NCI-H446 treated with DMSO at 0.1 percent for 48 hours (cell line): ENCODE results near the gene STRC.
"Not testable (repeated sequence)": the region's sequence is repeated elsewhere in the genome, so short reads cannot be mapped to it uniquely, and the experiment has no call there.

Experiments used
- DNase-seq: peaks from one replicate; lab custom pipeline; 2025; lab: John Stamatoyannopoulos, UW

STRC gene

GRCh38 chr15:43563793-43564192 is 54.8 kb downstream of the STRC start:
- not testable (repeated sequence) for DNase-seq

GRCh38 chr15:43562753-43563152 is 55.8 kb downstream of the STRC start:
- not testable (repeated sequence) for DNase-seq

- DNase-seq: no peak
Observed at GRCh38 chr15:43552986-43553385, 65.6 kb downstream of the STRC start.

GRCh38 chr15:43552256-43552655 is 66.3 kb downstream of the STRC start:
- no peak for DNase-seq

GRCh38 chr15:43550527-43551363 is 67.9 kb downstream of the STRC start:
- DNase-seq: no peak
